HepG2 (cell line): Measurements from ENCODE around the gene KDM3B. TPM values are rescaled to one million over a fixed set of nuclear protein-coding genes. Genes with fewer than 3 reads are reported as not detected.
A peak's percentile ranks its signal among the peaks of the same experiment; 100 is the strongest.

Experiments used
- AKAP8 ChIP-seq: sonication (generic); formaldehyde crosslinking; IDR thresholded peaks from 2 replicates; pipeline ENCODE4 v1.5.1; 2020; ENCODE audit warnings: mild to moderate bottlenecking, missing genetic modification reagents
- CEBPG ChIP-seq: IDR thresholded peaks from 2 replicates; pipeline ENCODE4 v1.6.1; 2016
- CREB1 ChIP-seq, 2 experiments: fragments of 450-650 bp in 1 of 2; IDR thresholded peaks; 2 replicates each; pipeline ENCODE4 v1.6.1; 2016 to 2017; ENCODE audit warnings: control low read depth in 1 of 2, mild to moderate bottlenecking in 1 of 2, missing compliant biosample characterization in 1 of 2, missing genetic modification characterization in 1 of 2
- DDIT3 ChIP-seq: sonication (generic); formaldehyde crosslinking; IDR thresholded peaks from 2 replicates; pipeline ENCODE4 v1.4.0; 2020; ENCODE audit warnings: mild to moderate bottlenecking, missing genetic modification reagents
- KLF15 ChIP-seq: sonication (generic); formaldehyde crosslinking; IDR thresholded peaks from 2 replicates; pipeline ENCODE4 v1.8.1; 2023; ENCODE audit warnings: borderline replicate concordance, mild to moderate bottlenecking, inconsistent platforms, missing genetic modification reagents, mixed read lengths
- MEIS2 ChIP-seq: sonication (generic); formaldehyde crosslinking; IDR thresholded peaks from 2 replicates; pipeline ENCODE4 v1.9.0; 2021; ENCODE audit warnings: mild to moderate bottlenecking, missing genetic modification reagents
- MZF1 ChIP-seq: sonication (generic); formaldehyde crosslinking; IDR thresholded peaks from 2 replicates; pipeline ENCODE4 v1.8.1; 2023; ENCODE audit warnings: mild to moderate bottlenecking, missing genetic modification reagents, borderline replicate concordance
- PHF8 ChIP-seq: sonication (generic); formaldehyde crosslinking; IDR thresholded peaks from 2 replicates; pipeline ENCODE4 v1.5.0; 2020; ENCODE audit warnings: missing genetic modification reagents
- SOX6 ChIP-seq, 2 experiments: fragments of 450-650 bp in 1 of 2; sonication (generic) in 1 of 2; formaldehyde crosslinking in 1 of 2; IDR thresholded peaks; 2 replicates each; pipeline versions ENCODE4 v1.4.0 to v1.6.1; 2017 to 2020; ENCODE audit warnings: antibody characterized with exemption in 1 of 2, mild to moderate bottlenecking in 1 of 2, missing genetic modification reagents in 1 of 2
- ZFY ChIP-seq: sonication (generic); formaldehyde crosslinking; IDR thresholded peaks from 2 replicates; pipeline ENCODE4 v1.4.0; 2020; ENCODE audit warnings: missing genetic modification reagents
- ZMYM4 ChIP-seq: sonication (generic); formaldehyde crosslinking; IDR thresholded peaks from 2 replicates; pipeline ENCODE4 v1.8.1; 2023; ENCODE audit warnings: mild to moderate bottlenecking, missing genetic modification reagents
- ZNF292 ChIP-seq: sonication (generic); formaldehyde crosslinking; IDR thresholded peaks from 2 replicates; pipeline ENCODE4 v1.8.1; 2022; ENCODE audit warnings: mild to moderate bottlenecking, low read depth, missing genetic modification reagents, borderline replicate concordance
- ZNF343 ChIP-seq: sonication (generic); formaldehyde crosslinking; IDR thresholded peaks from 2 replicates; pipeline ENCODE4 v1.4.0; 2020; ENCODE audit warnings: mild to moderate bottlenecking, missing genetic modification reagents
- ZNF367 ChIP-seq: sonication (generic); formaldehyde crosslinking; IDR thresholded peaks from 2 replicates; pipeline ENCODE4 v1.4.0; 2020; ENCODE audit warnings: missing genetic modification reagents, borderline replicate concordance
- ZNF672 ChIP-seq: sonication (generic); formaldehyde crosslinking; IDR thresholded peaks from 2 replicates; pipeline ENCODE4 v1.8.1; 2022; ENCODE audit warnings: missing genetic modification reagents
- ZNF883 ChIP-seq: sonication (generic); formaldehyde crosslinking; IDR thresholded peaks from 2 replicates; pipeline ENCODE4 v1.5.1; 2020; ENCODE audit warnings: mild to moderate bottlenecking, missing genetic modification reagents; ENCODE audit errors: not compliant biosample characterization
- polyA plus RNA-seq, 8 experiments: library from polyadenylated mRNA; depleted of rRNA in 3 of 8; stranded (reverse) in 7 of 8; unstranded in 1 of 8; fragments of >200 nt; fragmentation: Illumina TruSeq in 4 of 8; extraction: Trizol in 4 of 8; gene quantifications; 2 replicates each; pipeline versions ENCODE4 v1.2.1 to v1.2.3, GENCODE V29; 2011 to 2016; ENCODE audit warnings: low read depth in 4 of 8, missing spikeins in 1 of 8, mixed read lengths in 1 of 8; ENCODE audit not compliant: insufficient read depth in 1 of 8
- total RNA-seq, 5 experiments: library from RNA; depleted of rRNA; stranded (reverse); fragments of >200 nt; fragmentation: Illumina TruSeq; extraction: Trizol; gene quantifications; 2 replicates each; pipeline ENCODE4 v1.2.3, GENCODE V29; 2016; ENCODE audit warnings: low read depth in 1 of 5
- TF ChIP-seq, protein P1 (sequence below): sonication (generic); formaldehyde crosslinking; IDR thresholded peaks from 2 replicates; pipeline ENCODE4 v1.4.0; 2020; ENCODE audit warnings: missing genetic modification reagents, borderline replicate concordance
- TF ChIP-seq, protein P2 (sequence below): sonication (generic); formaldehyde crosslinking; IDR thresholded peaks from 2 replicates; pipeline ENCODE4 v1.4.0; 2020; ENCODE audit warnings: missing genetic modification reagents
- TF ChIP-seq, protein P3 (sequence below): sonication (generic); formaldehyde crosslinking; IDR thresholded peaks from 2 replicates; pipeline ENCODE4 v1.5.0; 2020; ENCODE audit warnings: missing genetic modification reagents
- TF ChIP-seq, protein P4 (sequence below): sonication (generic); formaldehyde crosslinking; IDR thresholded peaks from 2 replicates; pipeline ENCODE4 v1.4.0; 2020; ENCODE audit warnings: missing genetic modification reagents, borderline replicate concordance

The KDM3B gene
- total and polyA plus RNA-seq, 2 of the 13 experiments (the other 11 are each of a cell fraction or from before 2014, with no cell fraction given) = 19.7 to 34.3 TPM

DNA sequence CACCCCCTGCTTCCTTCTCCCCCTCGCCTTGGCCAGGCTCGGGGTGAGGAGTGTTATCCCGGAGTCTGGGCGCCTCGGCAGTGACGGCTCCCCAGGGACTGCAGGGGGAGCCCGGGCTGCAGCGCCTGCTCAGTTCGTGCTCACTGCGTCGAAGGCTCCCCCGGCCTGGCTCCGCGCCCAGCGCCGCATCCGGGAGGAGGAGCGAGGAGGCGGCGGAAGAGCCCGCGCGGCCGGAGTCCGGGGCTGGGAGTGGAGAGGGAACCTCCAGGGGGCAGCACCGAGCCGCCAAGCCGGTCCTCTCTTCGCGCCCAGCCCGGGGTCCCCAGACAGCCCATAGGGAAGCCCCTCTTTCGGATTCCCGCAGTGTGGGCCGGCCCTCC lies 111.5 kb downstream of the KDM3B start (continued):
- TF ChIP-seq, protein P1, sequence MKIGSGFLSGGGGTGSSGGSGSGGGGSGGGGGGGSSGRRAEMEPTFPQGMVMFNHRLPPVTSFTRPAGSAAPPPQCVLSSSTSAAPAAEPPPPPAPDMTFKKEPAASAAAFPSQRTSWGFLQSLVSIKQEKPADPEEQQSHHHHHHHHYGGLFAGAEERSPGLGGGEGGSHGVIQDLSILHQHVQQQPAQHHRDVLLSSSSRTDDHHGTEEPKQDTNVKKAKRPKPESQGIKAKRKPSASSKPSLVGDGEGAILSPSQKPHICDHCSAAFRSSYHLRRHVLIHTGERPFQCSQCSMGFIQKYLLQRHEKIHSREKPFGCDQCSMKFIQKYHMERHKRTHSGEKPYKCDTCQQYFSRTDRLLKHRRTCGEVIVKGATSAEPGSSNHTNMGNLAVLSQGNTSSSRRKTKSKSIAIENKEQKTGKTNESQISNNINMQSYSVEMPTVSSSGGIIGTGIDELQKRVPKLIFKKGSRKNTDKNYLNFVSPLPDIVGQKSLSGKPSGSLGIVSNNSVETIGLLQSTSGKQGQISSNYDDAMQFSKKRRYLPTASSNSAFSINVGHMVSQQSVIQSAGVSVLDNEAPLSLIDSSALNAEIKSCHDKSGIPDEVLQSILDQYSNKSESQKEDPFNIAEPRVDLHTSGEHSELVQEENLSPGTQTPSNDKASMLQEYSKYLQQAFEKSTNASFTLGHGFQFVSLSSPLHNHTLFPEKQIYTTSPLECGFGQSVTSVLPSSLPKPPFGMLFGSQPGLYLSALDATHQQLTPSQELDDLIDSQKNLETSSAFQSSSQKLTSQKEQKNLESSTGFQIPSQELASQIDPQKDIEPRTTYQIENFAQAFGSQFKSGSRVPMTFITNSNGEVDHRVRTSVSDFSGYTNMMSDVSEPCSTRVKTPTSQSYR (CRISPR knock-in tag) = no peak
- no peak for TF ChIP-seq ZNF367 (CRISPR knock-in tag)
- no peak for TF ChIP-seq ZFY (CRISPR knock-in tag)
- no peak for TF ChIP-seq AKAP8 (CRISPR knock-in tag)
- TF ChIP-seq, protein P2, sequence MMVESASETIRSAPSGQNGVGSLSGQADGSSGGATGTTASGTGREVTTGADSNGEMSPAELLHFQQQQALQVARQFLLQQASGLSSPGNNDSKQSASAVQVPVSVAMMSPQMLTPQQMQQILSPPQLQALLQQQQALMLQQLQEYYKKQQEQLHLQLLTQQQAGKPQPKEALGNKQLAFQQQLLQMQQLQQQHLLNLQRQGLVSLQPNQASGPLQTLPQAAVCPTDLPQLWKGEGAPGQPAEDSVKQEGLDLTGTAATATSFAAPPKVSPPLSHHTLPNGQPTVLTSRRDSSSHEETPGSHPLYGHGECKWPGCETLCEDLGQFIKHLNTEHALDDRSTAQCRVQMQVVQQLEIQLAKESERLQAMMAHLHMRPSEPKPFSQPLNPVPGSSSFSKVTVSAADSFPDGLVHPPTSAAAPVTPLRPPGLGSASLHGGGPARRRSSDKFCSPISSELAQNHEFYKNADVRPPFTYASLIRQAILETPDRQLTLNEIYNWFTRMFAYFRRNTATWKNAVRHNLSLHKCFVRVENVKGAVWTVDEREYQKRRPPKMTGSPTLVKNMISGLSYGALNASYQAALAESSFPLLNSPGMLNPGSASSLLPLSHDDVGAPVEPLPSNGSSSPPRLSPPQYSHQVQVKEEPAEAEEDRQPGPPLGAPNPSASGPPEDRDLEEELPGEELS (CRISPR knock-in tag) = peak; percentile 37; the same call in 1 of the 2 replicates
- peak; percentile 29; the same call in 1 of the 2 replicates for TF ChIP-seq CEBPG (CRISPR knock-in tag)
- peak; percentile 16 for TF ChIP-seq ZNF883 (CRISPR knock-in tag)
- TF ChIP-seq SOX6 (IDR thresholded peaks at IDR 0.05) = no peak
- peak; percentile 47 for TF ChIP-seq SOX6 (CRISPR knock-in tag; IDR thresholded peaks at IDR 0.05)
- TF ChIP-seq PHF8 (CRISPR knock-in tag) = peak; percentile 16; the same call in 1 of the 2 replicates
- no peak for TF ChIP-seq CREB1 (IDR thresholded peaks at IDR 0.05)
- TF ChIP-seq CREB1 (CRISPR knock-in tag; IDR thresholded peaks at IDR 0.05) = peak; percentile 28; the same call in 1 of the 2 replicates
- TF ChIP-seq KLF15 (CRISPR knock-in tag) = no peak; the same call in 1 of the 2 replicates
- TF ChIP-seq ZNF292 (CRISPR knock-in tag) = 0 out of 2 replicates have a peak, but pooled peaks have one; percentile 32
- TF ChIP-seq, protein P3, sequence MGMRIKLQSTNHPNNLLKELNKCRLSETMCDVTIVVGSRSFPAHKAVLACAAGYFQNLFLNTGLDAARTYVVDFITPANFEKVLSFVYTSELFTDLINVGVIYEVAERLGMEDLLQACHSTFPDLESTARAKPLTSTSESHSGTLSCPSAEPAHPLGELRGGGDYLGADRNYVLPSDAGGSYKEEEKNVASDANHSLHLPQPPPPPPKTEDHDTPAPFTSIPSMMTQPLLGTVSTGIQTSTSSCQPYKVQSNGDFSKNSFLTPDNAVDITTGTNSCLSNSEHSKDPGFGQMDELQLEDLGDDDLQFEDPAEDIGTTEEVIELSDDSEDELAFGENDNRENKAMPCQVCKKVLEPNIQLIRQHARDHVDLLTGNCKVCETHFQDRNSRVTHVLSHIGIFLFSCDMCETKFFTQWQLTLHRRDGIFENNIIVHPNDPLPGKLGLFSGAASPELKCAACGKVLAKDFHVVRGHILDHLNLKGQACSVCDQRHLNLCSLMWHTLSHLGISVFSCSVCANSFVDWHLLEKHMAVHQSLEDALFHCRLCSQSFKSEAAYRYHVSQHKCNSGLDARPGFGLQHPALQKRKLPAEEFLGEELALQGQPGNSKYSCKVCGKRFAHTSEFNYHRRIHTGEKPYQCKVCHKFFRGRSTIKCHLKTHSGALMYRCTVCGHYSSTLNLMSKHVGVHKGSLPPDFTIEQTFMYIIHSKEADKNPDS = no peak; the same call in 1 of the 2 replicates
- no peak for TF ChIP-seq ZNF672 (CRISPR knock-in tag)
- 0 out of 2 replicates have a peak, but pooled peaks have one; percentile 24 for TF ChIP-seq MEIS2 (CRISPR knock-in tag)
- TF ChIP-seq, protein P4, sequence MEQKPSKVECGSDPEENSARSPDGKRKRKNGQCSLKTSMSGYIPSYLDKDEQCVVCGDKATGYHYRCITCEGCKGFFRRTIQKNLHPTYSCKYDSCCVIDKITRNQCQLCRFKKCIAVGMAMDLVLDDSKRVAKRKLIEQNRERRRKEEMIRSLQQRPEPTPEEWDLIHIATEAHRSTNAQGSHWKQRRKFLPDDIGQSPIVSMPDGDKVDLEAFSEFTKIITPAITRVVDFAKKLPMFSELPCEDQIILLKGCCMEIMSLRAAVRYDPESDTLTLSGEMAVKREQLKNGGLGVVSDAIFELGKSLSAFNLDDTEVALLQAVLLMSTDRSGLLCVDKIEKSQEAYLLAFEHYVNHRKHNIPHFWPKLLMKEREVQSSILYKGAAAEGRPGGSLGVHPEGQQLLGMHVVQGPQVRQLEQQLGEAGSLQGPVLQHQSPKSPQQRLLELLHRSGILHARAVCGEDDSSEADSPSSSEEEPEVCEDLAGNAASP (CRISPR knock-in tag) = no peak
- TF ChIP-seq MZF1 (CRISPR knock-in tag) = no peak
- TF ChIP-seq ZMYM4 = peak; percentile 69
- no peak for TF ChIP-seq DDIT3 (CRISPR knock-in tag)
- 0 out of 2 replicates have a peak, but pooled peaks have one; percentile 59 for TF ChIP-seq ZNF343 (CRISPR knock-in tag)
